ENCODE results near the gene CFAP52.

GRCh38 chr17:9645851-9646545, 69.6 kb downstream of the CFAP52 start:
- TF ChIP-seq KDM4B (CRISPR knock-in tag; IDR thresholded peaks at IDR 0.05), result no peak
- TF ChIP-seq PAXIP1 (CRISPR knock-in tag; conservative IDR thresholded peaks at IDR 0.05), result no peak
- no peak for TF ChIP-seq GTF2F1 (IDR thresholded peaks at IDR 0.05; ENCODE audit: low read length)
- no peak for TF ChIP-seq ZBTB21 (CRISPR knock-in tag; IDR thresholded peaks at IDR 0.05)
- peak; percentile 64 for TF ChIP-seq CTCF (CRISPR knock-in tag; IDR thresholded peaks at IDR 0.05)
- no peak for TF ChIP-seq TCF12 (IDR thresholded peaks at IDR 0.05)
- no peak for TF ChIP-seq TCF12 (CRISPR knock-in tag; IDR thresholded peaks at IDR 0.05)
- no peak for TF ChIP-seq EP300 (IDR thresholded peaks at IDR 0.05; ENCODE audit: low read depth in 2 of 2, low read length in 2 of 2)
- TF ChIP-seq EP300 (CRISPR knock-in tag; IDR thresholded peaks at IDR 0.05; ENCODE audit: borderline replicate concordance), result no peak
- no peak for TF ChIP-seq ZNF317 (CRISPR knock-in tag; IDR thresholded peaks at IDR 0.05)
- TF ChIP-seq ZSCAN12 (CRISPR knock-in tag; IDR thresholded peaks at IDR 0.05), result no peak
- peak; percentile 17; the same call in 1 of the 2 replicates for TF ChIP-seq RAD21 (CRISPR knock-in tag; IDR thresholded peaks at IDR 0.05)
- TF ChIP-seq ELF1 (CRISPR knock-in tag; IDR thresholded peaks at IDR 0.05), result no peak
- no peak for TF ChIP-seq EZH2 (conservative IDR thresholded peaks at IDR 0.05; ENCODE audit: low read depth, low read length)
- no peak for TF ChIP-seq CEBPB (IDR thresholded peaks at IDR 0.05; ENCODE audit: borderline replicate concordance, low read depth, low read length)
